HEK293T (cell line): ENCODE measurements around the gene THAP4.

Source experiments
- BHLHE40 ChIP-seq: fragments of 450-650 bp; IDR thresholded peaks from 2 replicates; pipeline ENCODE4 v1.6.1; 2016; ENCODE audit warnings: mild to moderate bottlenecking, moderate library complexity, borderline replicate concordance
- CTBP1 ChIP-seq: fragments of 450-650 bp; IDR thresholded peaks from 2 replicates; pipeline ENCODE4 v1.6.1; 2016; ENCODE audit warnings: borderline replicate concordance
- ELF4 ChIP-seq: fragments of 450-650 bp; IDR thresholded peaks from 2 replicates; pipeline ENCODE4 v1.6.1; 2017; ENCODE audit warnings: antibody characterized with exemption
- FOXM1 ChIP-seq: fragments of 450-650 bp; IDR thresholded peaks from 2 replicates; pipeline ENCODE4 v1.6.1; 2017; ENCODE audit warnings: mild to moderate bottlenecking, borderline replicate concordance
- HDGF ChIP-seq: fragments of 450-650 bp; IDR thresholded peaks from 2 replicates; pipeline ENCODE4 v1.6.1; 2017; ENCODE audit warnings: antibody characterized with exemption, borderline replicate concordance
- PKNOX1 ChIP-seq: fragments of 450-650 bp; IDR thresholded peaks from 2 replicates; pipeline ENCODE4 v1.6.1; 2016
- SUZ12 ChIP-seq: fragments of 450-650 bp; IDR thresholded peaks from 2 replicates; pipeline ENCODE4 v1.6.1; 2016; ENCODE audit warnings: mild to moderate bottlenecking

DNA sequence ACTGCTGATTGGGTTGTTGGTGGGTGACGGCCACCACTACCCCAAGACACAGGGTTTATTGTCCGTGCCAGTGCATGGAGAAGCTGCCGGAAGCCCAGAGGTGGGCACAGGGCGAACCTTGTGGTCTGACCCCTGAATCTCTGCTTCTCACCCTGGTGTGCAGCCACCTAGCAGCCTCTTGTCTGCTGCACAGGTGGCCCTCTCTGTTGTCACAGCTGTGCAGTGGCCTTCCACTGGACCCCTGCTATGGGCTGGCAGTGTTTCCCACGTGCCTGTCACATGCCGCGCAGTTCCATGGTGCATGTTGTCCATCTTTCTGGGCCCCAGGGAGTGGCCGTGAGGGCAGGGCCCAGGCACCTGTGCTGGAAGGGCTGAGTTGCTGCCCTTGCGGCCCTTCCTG lies 15.8 kb upstream of the THAP4 start:
- TF ChIP-seq CTBP1 (no peak), FOXM1 (no peak), BHLHE40 (no peak), ELF4 (no peak), HDGF (no peak), SUZ12 (no peak), PKNOX1 (no peak)
